Testis (tissue), 2 donors: ENCODE results near the gene CXCL5.

Source experiments
- CTCF ChIP-seq, 3 experiments: fragments of 450-650 bp in 2 of 3; fragments of 200-600 bp in 1 of 3; sonication (generic) in 1 of 3; IDR thresholded peaks; one replicate each; pipeline ENCODE4 v1.5.1; 2016 to 2019; ENCODE audit warnings: antibody characterized with exemption in 3 of 3, mild to moderate bottlenecking in 2 of 3, moderate library complexity in 1 of 3
- POLR2A ChIP-seq: fragments of 450-650 bp; IDR thresholded peaks from one replicate; pipeline ENCODE4 v1.6.1; 2017; ENCODE audit warnings: antibody characterized with exemption, mild to moderate bottlenecking, moderate library complexity

DNA sequence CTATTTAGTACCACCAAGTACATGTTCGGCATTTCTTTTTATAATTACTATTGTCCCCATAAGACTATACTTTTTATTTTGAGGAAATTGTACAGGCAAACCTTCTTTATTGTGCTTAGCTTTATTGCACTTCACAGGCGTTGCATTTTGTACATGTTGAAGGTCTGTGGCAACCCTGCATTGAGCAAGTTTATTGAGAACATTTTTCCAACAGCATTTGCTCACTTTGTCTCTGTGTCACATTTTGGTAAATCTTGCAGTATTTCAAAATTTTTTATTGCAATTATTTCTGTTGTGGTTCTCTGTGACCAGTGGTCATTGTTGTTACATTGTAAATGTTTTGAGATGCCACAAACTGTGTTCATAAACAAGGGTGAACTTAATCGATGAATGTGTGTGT is 10.8 kb upstream of the CXCL5 start:
- TF ChIP-seq CTCF (IDR thresholded peaks at IDR 0.05) (no peak), POLR2A (no peak)
